T-helper 1 cell (primary cell): Measurements from ENCODE around the gene ATAD3B.
"Not testable (repeated sequence)": the region's sequence is repeated elsewhere in the genome, so short reads cannot be mapped to it uniquely, and the experiment has no call there.

Experiments
- DNase-seq, 5 donors: peaks; one replicate each; pipeline ENCODE4 v3.0.0-alpha.2; 2012 to 2020

ATAD3B gene

DNA sequence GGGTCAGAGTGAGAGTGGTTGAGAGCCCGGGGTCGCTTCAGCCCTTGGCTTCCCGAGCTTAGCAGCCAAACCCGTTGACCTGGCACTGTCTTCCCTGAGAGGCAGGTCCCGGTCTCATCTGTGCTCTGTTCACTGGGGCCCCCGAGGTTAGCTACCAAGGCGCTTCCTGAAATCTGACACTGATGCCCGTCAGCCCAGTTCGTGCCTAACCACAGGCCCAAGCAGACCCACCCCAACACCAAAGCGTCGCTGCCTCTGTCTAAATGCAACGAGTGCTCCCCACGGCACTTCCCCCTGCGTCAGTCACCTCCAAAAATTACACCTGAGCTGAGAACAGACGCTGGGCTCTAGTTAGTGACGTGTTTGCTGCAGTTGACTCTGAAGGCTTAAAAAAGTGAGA is 42.8 kb downstream of the ATAD3B start:
- DNase-seq: not testable (repeated sequence)

DNA sequence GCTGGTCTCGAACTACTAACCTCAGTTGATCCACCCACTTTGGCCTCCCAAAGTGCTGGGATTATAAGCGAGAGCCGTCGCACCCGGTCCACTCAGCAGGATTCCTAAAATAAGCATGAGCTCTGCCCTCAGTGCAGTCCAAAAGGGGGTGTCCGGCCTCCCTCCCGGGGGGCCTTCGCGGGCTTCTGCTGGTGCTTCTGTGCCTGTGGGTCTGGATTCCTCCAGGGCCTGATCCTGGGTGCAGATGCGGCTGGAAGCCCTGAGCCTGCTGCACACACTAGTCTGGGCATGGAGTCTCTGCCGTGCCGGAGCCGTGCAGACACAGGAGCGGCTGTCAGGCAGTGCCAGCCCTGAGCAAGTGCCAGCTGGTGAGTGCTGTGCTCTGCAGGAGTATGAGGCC is 45.4 kb downstream of the ATAD3B start:
- DNase-seq: not testable (repeated sequence)

DNA sequence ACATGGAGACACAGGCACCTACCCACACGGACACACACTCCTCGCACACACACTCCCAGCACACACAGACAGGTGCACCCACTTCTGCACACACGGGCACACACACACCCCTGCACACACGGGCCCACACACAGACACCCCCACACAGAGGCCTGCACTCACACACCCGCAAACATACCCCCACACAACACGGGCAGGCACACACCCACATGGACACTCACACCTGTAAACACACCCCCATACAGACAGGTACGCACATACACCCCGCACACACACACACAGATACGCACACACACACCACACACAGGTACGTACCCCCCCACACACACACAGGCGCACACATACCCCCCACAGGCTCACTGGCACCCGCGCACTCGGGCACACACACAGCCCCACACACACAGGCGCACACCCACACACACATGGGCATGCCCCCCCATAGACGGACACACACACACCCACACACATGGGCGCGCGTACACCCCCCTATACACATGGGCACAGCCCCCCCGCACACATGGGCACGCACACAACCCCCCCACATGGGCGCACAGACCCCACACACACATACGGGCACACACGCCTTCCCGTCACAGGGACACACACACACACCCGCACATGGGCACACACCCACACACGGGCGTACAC is 46.5 kb downstream of the ATAD3B start:
- DNase-seq: no peak

- DNase-seq: not testable (repeated sequence)
Measured at GRCh38 chr1:1518621-1519007, 47.0 kb downstream of the ATAD3B start.

DNA sequence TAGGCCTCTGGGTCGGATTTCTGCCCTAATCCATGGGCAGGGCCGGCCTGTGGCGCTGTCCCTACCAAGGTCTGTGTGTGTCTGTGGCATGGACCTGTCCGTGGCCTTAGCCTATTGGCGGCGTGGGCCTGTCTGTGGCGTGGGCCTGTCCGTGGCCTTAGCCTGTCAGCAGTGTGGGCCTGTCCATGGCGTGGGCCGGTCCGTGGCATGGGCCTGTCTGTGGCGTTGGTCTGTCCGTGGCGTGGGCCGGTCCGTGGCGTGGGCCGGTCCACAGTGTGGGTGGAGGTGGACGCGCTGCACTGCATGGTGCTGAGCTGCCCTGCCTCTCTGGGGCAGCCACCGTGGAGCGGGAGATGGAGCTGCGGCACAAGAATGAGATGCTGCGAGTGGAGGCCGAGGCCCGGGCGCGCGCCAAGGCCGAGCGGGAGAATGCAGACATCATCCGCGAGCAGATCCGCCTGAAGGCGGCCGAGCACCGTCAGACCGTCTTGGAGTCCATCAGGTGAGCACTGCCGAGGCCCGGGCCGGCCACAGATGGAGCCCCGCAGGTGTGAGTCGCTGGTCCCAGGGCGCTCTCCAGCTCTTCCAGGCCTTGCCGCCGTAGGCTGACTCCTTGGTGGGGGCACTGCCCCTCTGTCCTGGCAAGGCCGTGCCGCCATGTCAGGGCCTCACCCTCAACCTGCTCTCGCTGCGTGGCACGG is 48.4 kb downstream of the ATAD3B start:
- DNase-seq: not testable (repeated sequence)

- no peak for DNase-seq
Measured at GRCh38 chr1:1521331-1521730, 49.8 kb downstream of the ATAD3B start.

DNA sequence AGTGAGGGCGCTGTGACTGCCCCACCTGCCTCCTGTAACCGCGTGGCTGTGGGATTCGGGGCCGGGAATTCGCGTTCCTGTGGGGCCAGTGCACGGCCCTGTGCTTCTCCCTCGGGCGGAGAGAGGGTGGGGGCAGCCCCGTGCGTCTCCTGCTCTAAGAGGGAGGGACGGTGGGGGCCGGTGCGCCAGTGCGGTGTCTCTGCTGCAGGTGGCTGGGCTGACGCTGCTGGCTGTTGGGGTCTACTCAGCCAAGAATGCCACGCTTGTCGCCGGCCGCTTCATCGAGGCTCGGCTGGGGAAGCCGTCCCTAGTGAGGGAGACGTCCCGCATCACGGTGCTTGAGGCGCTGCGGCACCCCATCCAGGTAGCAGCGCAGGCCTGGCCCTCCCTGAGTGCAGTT is 51.0 kb downstream of the ATAD3B start:
- DNase-seq: not testable (repeated sequence)

GRCh38 chr1:1523226-1523625 is 51.7 kb downstream of the ATAD3B start:
- DNase-seq: not testable (repeated sequence)

GRCh38 chr1:1523651-1524050 is 52.1 kb downstream of the ATAD3B start:
- DNase-seq: not testable (repeated sequence)

- DNase-seq: not testable (repeated sequence)
Measured at GRCh38 chr1:1524750-1525383, 53.3 kb downstream of the ATAD3B start.

DNA sequence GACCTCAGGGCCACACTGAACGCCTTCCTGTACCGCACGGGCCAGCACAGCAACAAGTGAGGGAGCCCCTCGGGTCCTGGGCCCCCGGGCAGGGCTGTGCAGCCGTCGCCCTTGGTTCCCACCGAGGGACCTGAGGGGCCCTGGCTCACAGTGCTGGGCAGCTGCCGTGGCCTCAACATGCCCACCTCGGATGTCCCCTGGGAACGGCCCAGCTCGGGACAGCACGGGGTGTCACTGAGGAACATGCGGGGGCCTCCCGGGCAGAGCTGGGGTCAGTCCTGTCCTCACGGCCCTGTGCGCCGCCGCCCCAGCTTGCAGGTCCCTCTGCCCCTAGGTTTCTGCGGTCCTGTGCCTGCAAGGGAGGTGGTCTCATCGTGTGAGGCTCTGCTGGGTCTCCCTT is 54.9 kb downstream of the ATAD3B start:
- not testable (repeated sequence) for DNase-seq

DNA sequence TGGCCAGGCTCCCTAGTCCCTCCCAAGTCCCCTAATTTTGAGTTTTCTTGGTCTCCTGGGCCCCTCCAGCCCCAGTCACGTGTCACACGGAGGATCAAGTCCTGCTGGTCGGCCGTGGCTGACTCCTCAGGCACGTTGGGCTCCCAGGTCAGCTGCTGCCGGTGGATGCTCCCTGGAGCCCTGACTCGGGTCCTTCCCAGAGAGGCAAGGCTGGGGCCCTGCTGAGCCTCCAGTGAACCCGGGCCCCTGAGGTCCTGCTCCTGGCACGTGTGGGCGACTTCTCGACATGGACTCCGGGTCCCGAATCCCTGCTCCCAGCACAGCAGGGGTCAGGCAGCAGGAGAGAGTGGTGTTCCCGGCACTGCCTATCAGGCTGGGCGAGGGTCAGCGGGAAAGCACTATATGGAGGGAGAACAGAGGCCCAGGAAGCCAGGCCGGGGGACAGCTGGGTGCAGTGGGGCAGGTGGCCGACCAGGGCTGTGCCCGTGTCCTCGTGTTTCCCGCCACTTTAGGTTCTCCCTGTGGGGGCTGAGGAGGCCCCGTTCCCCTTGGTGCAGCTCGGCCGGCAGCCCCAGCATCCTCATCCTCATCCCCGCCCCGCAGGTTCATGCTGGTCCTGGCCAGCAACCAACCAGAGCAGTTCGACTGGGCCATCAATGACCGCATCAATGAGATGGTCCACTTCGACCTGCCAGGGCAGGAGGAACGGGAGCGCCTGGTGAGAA is 55.7 kb downstream of the ATAD3B start:
- DNase-seq: no peak

DNA sequence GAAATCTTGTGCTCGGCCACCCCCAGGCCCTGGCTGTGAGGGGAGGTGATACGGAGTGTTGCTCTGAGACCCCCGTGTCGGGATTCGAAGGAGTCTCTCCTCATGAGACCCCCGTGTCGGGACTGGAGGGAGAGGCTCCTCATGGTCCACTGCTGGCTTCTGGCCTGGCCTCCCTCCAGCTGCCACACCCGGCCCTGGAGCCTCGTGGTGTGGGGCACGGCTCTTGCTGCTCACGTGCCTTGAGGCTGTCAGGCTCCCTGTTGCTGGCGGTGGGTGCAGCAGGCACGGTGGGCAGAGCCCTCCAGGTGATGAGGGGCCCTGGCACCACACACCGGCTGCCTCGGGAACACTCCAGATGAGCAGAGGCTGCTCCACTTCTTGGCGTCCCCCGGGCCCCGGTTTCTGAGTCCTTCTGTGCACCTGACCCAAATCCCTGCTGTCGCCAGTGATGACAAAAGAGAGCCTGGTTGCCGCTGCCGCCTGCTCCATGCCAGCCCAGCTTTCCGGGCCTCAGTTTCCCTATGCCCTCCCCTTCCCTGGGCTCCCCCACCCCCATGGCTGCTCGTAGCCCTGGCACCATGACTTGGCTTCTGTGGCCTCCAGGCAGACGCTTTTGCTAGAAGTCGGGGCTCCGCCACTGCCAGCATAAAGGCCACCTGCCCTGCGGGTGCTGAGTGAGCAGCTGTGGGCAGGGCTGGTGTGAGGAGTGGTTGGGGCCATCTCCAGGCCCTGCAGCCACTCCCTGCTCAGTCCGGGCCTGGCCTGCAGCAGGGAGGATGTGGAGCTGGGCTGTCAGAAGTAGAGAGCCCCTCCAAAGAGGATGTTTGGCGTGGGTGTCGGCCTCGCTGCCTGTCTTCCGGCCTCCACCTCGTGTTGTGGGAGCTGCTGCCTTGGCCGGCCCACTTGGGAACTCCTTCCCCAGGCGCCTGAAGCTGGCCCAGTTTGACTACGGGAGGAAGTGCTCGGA is 57.0 kb downstream of the ATAD3B start:
- DNase-seq: no peak

DNA sequence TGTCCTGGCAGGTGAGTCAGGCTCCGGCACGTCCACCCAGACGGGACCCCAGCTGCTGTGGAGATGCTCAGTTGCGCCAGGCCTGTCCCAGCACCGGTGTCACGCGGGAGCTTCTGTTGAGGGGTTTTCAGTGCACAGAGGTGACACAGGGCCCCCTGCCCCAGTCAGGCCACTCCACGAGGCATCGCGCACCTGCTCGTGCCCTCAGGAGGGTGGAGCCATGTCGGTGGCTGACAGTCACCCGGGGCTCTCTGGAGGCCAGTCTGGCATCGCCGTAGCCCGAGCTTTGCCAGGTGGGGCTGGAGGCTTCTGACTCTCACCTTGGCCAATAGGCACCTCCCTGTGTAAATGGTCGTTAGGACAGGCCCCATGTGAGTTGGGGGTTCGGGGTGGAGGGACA is 57.8 kb downstream of the ATAD3B start:
- DNase-seq: no peak

GRCh38 chr1:1529936-1530335 is 58.4 kb downstream of the ATAD3B start:
- DNase-seq: no peak

DNA sequence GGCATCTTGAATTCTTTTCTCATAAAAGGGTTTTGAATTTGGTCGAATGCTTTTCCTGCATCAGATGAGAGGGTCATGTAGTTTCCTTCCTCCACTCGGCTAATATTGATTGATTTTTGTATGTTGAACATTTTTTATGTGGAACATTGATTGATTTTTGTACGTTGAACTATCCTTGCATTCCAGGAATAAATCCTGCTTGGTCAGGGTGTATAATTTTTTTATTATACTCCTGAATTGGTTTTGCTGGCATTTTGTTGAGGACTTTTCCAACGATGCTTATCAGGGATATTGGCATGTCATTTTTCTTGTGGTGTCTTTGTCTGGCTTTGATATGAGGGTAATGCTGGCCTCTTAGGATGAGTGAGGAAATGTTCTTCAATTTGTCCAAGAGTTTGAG is 60.4 kb downstream of the ATAD3B start:
- no peak for DNase-seq

DNA sequence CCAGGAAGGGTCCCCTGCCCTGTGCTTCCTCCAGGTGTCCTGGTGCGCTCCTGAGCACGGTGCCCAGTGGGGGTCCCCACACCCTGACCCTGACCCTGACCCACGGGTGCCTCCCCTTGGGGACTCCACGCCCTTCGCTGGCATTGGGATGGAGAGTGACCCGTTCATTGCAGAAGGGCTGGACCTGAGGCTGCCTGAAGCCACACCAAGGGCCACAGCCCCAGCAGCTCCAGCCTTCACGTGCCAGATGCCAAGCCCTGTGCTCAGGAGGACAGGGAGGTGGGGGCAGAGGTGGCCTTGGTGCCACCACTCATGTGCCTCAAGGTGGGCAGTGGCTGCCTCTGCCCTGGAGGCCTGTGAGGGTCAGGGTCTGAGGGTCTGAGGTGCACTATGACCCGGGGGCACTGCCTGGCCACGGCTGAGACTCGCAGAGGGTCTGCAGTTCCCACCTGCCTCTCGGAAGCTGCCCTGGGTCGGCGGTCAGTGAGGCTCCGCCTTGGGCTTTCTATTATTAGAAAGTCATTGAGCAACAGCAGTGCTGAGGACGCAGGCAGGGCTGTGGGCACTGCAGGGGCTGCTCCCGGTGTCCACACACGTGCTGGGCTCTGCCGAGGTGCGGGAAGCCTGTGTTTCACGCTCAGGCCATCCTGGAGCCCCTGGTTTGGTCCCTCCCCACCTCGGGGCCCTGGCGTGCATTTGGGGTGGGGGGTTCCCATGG is 61.8 kb downstream of the ATAD3B start:
- DNase-seq: not testable (repeated sequence)

- not testable (repeated sequence) for DNase-seq
Measured at GRCh38 chr1:1533894-1534291, 62.3 kb downstream of the ATAD3B start.

DNA sequence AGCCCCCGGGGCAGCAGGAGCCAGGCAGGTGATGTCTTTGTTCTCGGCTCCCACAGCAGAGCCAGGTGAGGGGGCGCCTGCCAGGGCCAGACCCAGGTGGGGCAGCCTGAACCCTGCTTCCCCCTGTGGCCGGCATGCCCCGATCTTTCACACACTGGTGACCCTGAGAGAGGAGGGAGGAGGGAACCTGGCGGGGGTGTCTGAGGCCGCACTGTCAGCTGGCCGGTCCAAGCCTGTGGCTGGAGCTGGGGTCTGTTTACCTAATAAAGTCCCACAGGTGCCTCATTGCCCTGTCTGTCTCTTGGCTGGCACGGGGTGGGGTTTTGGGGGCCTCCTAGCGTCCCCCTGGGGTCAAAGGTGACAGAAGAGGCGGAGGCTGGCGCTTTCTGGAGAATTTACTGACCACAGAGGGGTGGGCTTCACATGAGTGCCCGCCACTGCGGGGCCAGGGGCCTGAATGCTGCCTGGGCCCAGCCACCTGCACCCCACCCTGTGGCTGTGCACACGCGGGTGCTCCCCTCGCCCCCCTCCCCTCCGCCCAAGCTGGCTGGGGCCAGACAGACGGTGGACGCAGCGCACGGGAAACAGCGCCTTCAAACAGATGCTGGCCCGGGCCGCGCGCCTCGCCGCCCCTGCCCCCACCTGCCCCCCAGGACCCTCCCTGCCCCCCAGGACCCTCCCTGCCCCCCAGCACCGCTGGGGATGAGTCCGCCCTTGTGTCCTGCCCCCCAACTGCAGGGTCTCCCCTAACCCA is 63.0 kb downstream of the ATAD3B start:
- no peak for DNase-seq

GRCh38 chr1:1535201-1536018 is 63.8 kb downstream of the ATAD3B start:
- DNase-seq: no peak
